ENCODE results near the gene CAMKK2.

CAMKK2 gene

DNA sequence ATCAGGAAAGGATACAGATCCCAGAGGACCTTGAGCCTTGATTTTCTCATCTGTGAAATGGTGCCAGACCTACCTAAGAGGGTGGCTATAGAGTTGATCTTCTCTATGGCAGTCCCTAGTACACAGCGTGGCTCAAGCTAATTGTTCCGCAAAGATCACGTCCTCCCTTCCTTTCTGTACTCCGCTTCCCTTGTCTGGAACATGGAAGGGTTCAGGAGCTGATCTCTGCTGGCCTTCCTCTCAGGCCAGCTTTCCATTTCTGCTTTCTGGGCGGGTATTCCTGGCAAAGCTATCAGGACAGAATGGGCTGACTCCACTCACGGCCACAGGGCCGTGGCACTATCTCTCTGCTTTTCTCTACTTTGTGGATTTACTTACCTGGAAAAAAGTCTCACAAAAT lies 6.5 kb downstream of the CAMKK2 start:
- TF ChIP-seq, protein P1, sequence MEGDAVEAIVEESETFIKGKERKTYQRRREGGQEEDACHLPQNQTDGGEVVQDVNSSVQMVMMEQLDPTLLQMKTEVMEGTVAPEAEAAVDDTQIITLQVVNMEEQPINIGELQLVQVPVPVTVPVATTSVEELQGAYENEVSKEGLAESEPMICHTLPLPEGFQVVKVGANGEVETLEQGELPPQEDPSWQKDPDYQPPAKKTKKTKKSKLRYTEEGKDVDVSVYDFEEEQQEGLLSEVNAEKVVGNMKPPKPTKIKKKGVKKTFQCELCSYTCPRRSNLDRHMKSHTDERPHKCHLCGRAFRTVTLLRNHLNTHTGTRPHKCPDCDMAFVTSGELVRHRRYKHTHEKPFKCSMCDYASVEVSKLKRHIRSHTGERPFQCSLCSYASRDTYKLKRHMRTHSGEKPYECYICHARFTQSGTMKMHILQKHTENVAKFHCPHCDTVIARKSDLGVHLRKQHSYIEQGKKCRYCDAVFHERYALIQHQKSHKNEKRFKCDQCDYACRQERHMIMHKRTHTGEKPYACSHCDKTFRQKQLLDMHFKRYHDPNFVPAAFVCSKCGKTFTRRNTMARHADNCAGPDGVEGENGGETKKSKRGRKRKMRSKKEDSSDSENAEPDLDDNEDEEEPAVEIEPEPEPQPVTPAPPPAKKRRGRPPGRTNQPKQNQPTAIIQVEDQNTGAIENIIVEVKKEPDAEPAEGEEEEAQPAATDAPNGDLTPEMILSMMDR (conservative IDR thresholded peaks at IDR 0.05; ENCODE audit: low read depth, low read length), result no peak
- no peak for DNase-seq (ENCODE audit: low read depth)
- no peak overlapping the region for H3K4me3 ChIP-seq (ENCODE audit: low read depth, low read length)

DNA sequence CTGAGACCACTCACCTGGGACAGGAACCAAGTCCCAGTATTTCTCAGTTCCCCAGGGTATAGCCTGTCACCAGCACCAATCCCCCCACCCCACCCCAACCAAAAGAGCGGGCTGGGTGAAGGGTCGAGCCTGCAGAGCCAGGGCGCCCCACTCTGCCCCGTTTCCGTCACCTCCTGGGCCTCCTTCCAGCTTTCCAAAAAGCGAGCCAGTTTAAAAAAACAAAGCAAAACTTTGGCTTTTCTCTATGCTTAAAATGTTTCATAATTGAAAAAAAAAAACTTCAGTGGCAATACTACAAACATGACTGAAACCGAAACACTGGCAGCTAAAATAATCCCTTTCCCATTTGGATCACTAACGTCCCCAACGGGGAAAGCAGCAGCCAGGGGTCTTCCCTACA lies 7.5 kb downstream of the CAMKK2 start:
- no peak overlapping the region for H3K4me3 ChIP-seq (ENCODE audit: low read depth, low read length)
- DNase-seq (ENCODE audit: low read depth), result peak; percentile 5
- TF ChIP-seq, protein P1 (conservative IDR thresholded peaks at IDR 0.05; ENCODE audit: low read depth, low read length), result no peak

DNA sequence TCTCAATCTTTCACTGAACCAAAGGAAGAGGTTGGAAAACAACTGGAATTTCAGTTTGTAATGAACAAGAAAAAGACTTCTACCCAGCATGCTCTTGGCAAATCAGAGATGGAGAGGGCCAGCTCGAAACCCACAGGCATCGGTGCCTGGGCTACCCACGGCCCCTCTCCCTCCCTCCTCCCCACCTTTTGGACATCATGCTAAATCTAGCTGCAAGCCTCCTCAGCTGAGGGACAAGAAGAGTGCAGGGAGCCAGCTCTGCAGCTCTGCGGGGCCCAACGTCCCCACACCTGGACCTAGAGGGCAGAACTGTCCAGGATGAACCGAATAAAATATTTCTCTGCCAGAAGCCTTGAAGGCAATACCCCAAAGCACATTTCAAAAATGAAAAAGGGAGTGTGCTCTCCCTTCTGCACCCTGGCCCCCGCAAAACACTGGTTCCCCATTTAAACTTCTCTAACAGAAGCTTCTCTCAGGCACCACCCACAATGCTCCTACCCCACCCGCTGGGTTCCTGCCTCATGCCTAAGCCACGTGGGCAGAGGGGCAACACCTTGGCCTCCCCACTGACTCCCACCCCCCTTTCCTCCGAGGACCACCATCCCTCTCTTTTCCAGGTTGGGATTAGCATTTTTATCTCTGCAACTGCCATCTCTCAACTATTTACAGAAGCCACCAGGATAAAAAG lies 8.2 kb downstream of the CAMKK2 start:
- no peak overlapping the region for H3K4me3 ChIP-seq (ENCODE audit: low read depth, low read length)
- DNase-seq (ENCODE audit: low read depth), result no peak
- TF ChIP-seq, protein P1 (conservative IDR thresholded peaks at IDR 0.05; ENCODE audit: low read depth, low read length), result no peak

DNA sequence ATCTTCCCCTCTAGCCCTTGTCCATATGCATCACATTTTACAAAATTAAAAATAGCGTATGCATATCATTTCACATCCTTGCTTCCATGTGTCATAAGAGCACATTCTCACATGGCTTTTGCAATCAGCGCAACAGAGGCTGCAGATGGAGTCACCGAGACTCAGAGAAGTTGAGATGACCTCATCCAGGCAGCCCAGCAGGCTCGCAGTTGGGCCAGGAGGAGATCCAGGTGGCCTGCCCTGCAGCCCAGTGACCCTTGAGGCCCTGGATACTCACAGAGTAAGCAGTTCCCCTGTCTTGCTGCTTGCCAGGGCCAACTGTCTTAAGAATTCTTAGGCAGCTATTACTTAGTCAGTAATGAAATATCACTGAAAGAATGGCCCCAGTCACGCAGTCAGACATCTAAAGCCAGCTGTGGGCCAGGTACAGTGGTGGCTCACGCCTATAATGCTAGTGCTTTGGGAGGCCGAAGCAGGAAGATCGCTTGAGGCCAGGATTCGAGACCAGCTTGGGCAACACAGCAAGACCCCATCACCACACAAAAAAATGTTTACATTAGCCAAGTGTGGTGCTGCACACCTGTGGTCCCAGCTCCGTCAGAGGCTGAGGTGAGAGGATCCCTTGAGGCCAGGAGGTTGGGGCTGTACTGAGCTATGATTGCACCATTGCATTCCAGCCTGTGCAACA lies 9.1 kb downstream of the CAMKK2 start:
- no peak overlapping the region for H3K4me3 ChIP-seq (ENCODE audit: low read depth, low read length)
- peak; percentile 77 for DNase-seq (ENCODE audit: low read depth)
- TF ChIP-seq, protein P1 (conservative IDR thresholded peaks at IDR 0.05; ENCODE audit: low read depth, low read length), result no peak

DNA sequence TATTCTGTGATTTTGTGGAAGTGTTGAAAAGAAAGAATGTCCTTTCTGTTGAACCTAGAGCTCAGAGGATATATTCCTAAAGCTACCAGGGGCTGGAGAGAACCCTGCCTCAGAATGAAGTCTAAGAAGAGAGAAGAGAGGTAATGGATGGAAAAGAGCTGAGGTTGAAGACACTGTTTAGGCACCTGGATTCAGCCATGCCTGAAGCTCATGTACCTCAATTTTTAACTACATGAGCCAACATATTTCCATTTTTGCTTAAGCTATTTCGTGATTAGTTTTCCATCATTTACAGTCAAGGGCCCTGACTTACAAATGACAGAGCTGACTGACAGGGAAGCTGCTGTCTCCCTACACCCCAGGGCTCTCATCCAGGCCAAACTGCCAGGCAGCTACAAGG lies 10.7 kb downstream of the CAMKK2 start:
- TF ChIP-seq, protein P1 (conservative IDR thresholded peaks at IDR 0.05; ENCODE audit: low read depth, low read length), result no peak
- DNase-seq (ENCODE audit: low read depth), result no peak
- H3K4me3 ChIP-seq (ENCODE audit: low read depth, low read length), result no peak overlapping the region

DNA sequence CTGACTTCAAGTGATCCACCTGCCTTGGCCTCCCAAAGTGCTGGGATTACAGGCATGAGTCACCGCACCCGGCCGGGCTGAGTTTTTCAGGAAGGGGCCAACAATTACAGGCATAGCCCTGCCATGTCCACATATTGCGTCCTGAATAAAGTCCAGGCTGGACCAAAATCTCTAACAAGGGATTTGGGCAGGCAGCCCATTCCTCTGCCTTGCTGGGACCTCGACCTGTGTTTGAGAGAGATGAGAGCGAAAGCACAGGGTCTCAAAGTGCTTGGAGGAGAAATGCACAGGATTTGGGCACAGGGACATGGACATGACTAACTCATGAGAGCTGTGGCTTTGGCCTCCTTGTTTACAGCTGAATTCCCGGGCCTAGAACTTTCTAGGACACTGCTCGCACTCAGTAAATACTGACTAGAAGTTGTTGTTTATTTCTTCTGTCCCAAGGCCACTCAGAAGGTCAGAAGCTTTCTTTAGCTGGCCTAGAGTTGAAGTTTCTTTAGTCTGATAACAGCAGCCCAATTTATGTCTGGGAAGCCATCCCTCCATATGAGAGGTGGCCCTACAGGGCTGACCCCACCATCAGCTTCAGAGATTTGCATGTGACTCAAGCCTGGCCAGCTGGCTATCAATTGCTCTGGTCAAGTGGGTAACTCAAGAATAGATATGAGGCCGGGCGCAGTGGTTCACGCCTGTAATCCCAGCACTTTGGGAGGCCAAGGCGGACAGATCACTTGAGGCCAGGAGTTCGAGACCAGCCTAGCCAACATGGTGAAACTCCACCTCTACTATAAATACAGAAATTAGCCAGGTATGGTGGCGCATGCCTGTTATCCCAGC lies 11.7 kb downstream of the CAMKK2 start:
- peak; percentile 10 for DNase-seq (ENCODE audit: low read depth)

More for the DNA sequence above, 11.7 kb downstream of the CAMKK2 start:
- TF ChIP-seq, protein P1 (conservative IDR thresholded peaks at IDR 0.05; ENCODE audit: low read depth, low read length), result no peak
- H3K4me3 ChIP-seq (ENCODE audit: low read depth, low read length), result no peak overlapping the region
